ENCODE results near the gene KCNE1.
"Not testable (repeated sequence)": the region's sequence is repeated elsewhere in the genome, so short reads cannot be mapped to it uniquely, and the experiment has no call there.

Gene KCNE1

DNA sequence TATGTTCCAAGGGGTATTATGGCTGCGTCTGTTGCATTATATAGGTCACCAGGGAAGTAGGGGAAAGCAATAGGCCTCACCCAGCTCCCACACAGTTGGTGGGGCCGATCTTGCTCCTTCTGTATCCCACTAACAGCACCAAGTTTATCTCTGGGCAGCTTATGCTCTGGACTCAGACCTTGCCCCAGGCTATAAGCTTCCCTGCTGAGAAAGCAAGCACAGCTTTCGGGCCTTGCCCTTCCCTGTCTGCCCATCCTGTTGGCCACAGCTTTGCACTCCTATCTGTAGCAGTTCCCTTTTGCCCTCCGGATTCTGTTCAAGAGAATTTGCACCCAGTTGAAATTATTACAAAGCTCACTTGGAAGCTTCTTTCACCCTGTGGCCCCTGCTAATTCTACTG lies 12.9 kb downstream of the KCNE1 start:
- Histone ChIP-seq H2AFZ (ENCODE audit: low read depth, low read length) (no peak overlapping the region), H3K4me1 (ENCODE audit: insufficient read depth, low read length) (no peaks in the 10 kb centered on the region), H3K27me3 (ENCODE audit: insufficient read depth, low read length) (no peaks in the 10 kb centered on the region), H3K4me3 (ENCODE audit: low read length) (no peak overlapping the region), H3K36me3 (ENCODE audit: insufficient read depth, low read length) (no peaks in the 10 kb centered on the region), H3K9me3 (ENCODE audit: low read length) (no peaks in the 10 kb centered on the region)

DNA sequence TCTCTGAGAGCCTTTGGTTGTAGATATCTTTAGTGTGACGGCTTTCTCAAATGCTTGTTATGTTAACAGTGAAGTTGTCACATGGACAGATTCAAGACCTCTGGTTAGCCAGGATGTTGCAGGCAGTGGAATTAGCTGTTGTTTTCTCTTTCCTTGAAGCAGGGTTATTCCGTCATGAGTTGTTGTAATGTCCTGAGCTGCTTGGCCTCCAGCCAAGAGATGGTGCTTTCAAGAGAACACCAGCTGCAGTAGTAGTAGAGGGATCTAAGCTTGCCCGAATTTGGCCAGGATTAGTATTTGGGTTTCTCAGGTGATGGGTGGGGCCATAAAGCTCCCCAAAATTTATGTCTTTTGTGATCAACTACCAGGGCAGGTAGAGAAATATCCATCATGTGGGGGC lies 13.4 kb downstream of the KCNE1 start:
- no peaks in the 10 kb centered on the region for H3K36me3 ChIP-seq (ENCODE audit: insufficient read depth, low read length)
- H3K4me1 ChIP-seq (ENCODE audit: insufficient read depth, low read length): no peaks in the 10 kb centered on the region
- H3K4me3 ChIP-seq (ENCODE audit: low read length): no peak overlapping the region
- H2AFZ ChIP-seq (ENCODE audit: low read depth, low read length): no peak overlapping the region
- H3K9me3 ChIP-seq (ENCODE audit: low read length): no peaks in the 10 kb centered on the region
- no peaks in the 10 kb centered on the region for H3K27me3 ChIP-seq (ENCODE audit: insufficient read depth, low read length)

DNA sequence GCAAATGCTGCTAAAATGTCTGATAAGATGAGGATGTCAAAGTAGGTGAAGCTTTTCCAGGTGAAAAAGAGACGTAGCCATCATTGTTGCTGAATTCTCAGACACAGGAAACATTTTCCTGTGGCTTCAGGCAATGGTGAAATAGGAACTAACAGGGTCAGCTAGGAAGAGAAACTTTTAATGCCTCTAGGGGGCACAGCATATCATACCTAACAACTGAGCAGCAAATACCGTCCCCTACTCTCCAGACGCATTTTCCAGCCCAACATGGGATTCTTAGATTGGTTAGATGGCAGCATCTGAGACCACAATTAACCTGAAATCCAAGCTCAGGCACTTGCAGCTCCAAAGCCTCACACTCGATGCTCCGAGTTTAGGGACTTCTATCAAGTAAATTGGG lies 28.2 kb downstream of the KCNE1 start:
- H3K4me3 ChIP-seq (ENCODE audit: low read length); H3K36me3 ChIP-seq (ENCODE audit: insufficient read depth, low read length); H3K4me1 ChIP-seq (ENCODE audit: insufficient read depth, low read length); H3K27me3 ChIP-seq (ENCODE audit: insufficient read depth, low read length); H2AFZ ChIP-seq (ENCODE audit: low read depth, low read length); H3K9me3 ChIP-seq (ENCODE audit: low read length): not testable (repeated sequence)

DNA sequence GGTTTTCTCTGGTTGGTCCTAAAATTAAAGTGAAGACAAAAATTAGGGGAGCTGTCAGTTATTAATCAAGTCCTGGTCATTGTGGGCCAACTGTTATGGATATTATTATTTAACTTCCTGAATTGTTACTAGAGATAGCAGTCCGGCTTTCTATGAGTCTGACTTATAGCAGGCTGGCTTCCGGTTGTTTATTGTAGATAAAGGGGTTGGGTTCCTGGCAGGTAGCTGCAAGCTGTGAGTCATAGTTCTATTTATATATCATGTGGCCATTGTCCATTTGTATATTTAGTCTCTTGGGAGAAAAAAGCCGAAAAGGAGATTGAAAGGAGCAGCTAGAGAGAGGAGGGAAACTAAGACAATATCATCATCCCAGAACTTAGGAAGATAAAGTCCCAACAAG lies 28.6 kb downstream of the KCNE1 start:
- not testable (repeated sequence) for H3K36me3 ChIP-seq (ENCODE audit: insufficient read depth, low read length); H3K27me3 ChIP-seq (ENCODE audit: insufficient read depth, low read length)

DNA sequence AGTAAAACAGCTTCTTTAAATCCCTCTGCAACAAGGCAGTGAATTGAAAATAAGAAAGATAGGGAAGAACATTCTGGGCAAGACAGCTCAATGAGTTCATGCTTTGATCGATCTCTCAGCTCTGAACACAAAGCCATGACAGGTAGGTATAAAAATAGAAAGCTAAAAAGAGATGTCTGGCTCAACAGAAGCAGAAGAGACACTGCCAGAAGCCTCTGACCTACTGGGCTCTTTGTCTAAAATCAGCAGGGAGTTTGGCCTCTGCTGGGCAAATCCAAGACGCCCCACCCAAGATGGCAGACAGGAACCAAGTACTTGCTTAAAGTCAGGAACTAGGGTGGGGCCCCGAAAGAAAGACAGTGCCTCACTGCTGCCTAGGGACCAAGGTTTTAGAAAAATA lies 44.7 kb downstream of the KCNE1 start:
- not testable (repeated sequence) for H3K9me3 ChIP-seq (ENCODE audit: low read length); H3K4me1 ChIP-seq (ENCODE audit: insufficient read depth, low read length); H3K36me3 ChIP-seq (ENCODE audit: insufficient read depth, low read length); H2AFZ ChIP-seq (ENCODE audit: low read depth, low read length); H3K27me3 ChIP-seq (ENCODE audit: insufficient read depth, low read length); H3K4me3 ChIP-seq (ENCODE audit: low read length)

More for the DNA sequence above, 28.6 kb downstream of the KCNE1 start:
- not testable (repeated sequence) for H3K9me3 ChIP-seq (ENCODE audit: low read length); H3K4me1 ChIP-seq (ENCODE audit: insufficient read depth, low read length); H3K4me3 ChIP-seq (ENCODE audit: low read length); H2AFZ ChIP-seq (ENCODE audit: low read depth, low read length)

DNA sequence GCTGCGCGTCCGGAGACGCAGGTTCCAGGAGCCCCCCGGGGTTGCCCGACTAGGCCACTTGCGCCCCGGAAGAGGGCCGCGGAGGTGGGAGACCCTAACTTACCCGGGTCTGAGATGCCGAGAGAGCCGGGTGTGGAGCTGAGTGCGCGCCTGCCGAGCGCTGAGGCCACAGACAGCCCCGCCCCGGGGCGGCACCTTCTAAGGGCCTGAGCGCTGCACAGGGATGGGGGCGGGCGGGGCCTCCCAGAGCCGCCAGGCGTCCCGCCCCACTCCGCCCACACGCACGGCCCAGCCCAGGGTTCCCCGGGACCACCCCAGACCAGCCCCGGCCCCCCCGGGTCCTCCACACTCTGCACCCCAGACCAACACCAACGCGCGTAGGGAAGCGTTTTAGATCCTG lies 52.6 kb downstream of the KCNE1 start:
- not testable (repeated sequence) for H2AFZ ChIP-seq (ENCODE audit: low read depth, low read length); H3K4me3 ChIP-seq (ENCODE audit: low read length); H3K36me3 ChIP-seq (ENCODE audit: insufficient read depth, low read length); H3K27me3 ChIP-seq (ENCODE audit: insufficient read depth, low read length); H3K4me1 ChIP-seq (ENCODE audit: insufficient read depth, low read length); H3K9me3 ChIP-seq (ENCODE audit: low read length)

DNA sequence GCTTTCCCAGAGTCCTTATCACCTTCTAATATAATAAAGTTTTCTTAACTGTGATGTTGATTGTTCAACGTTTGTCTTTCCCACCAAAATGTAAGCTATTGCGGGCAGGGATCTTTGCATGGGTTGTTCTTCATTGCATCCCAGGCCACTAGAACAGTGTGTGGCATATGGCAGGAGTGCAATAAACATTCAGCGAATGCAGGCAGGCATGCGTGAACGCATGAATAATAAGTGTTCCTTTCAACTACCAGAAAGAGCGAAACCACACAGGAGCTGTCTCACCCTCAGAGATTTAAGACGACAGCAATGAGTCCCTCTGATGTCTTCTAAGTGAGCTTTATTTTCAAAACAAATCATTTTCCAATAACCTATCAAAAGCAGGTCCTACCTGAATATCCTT lies 53.7 kb downstream of the KCNE1 start:
- H3K4me1 ChIP-seq (ENCODE audit: insufficient read depth, low read length): not testable (repeated sequence)

DNA sequence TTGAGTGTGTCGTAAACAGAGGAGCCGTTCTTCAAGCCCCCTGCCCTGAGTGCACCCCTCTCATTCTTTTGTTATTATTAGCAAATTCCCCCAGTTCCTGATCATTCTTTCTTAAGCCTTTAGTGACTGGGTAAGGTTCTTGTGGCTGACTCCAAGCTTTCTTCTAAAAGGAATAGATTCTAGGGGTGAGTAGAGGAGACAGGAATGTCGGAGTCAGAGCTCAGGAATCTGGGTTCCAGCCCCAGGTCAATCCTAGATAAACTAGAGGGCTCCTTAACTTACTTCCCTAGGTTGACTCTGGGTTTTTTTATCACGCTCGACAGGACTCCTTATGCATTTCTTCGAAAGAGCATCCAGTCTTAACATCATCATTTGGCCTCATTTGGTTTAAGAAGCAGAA lies 55.8 kb downstream of the KCNE1 start:
- not testable (repeated sequence) for H3K27me3 ChIP-seq (ENCODE audit: insufficient read depth, low read length); H3K4me3 ChIP-seq (ENCODE audit: low read length); H3K9me3 ChIP-seq (ENCODE audit: low read length)

More for the DNA sequence above, 53.7 kb downstream of the KCNE1 start:
- H2AFZ ChIP-seq (ENCODE audit: low read depth, low read length); H3K36me3 ChIP-seq (ENCODE audit: insufficient read depth, low read length); H3K4me3 ChIP-seq (ENCODE audit: low read length); H3K27me3 ChIP-seq (ENCODE audit: insufficient read depth, low read length); H3K9me3 ChIP-seq (ENCODE audit: low read length): not testable (repeated sequence)

DNA sequence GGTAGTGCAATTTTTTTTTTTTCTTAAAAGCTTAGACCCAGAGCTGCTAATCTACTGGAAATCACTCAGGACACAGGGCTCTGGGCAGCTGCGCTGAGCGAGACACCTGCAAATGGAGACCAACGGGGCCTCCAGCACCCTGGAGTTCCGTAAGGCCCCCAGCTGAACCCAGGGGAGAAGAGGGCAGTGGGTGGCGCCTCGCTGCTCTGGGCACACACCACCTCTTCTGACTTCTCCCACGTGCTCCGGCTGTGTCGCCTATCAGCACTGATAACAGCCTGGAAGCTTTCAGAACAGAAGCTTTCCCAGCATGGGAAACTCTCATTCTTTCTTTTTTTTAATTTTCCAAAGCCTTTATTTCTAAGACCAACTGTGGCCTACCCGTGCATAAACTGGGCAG lies 56.4 kb downstream of the KCNE1 start:
- not testable (repeated sequence) for H3K27me3 ChIP-seq (ENCODE audit: insufficient read depth, low read length); H3K4me1 ChIP-seq (ENCODE audit: insufficient read depth, low read length); H3K4me3 ChIP-seq (ENCODE audit: low read length); H3K36me3 ChIP-seq (ENCODE audit: insufficient read depth, low read length); H3K9me3 ChIP-seq (ENCODE audit: low read length); H2AFZ ChIP-seq (ENCODE audit: low read depth, low read length)

More for the DNA sequence above, 55.8 kb downstream of the KCNE1 start:
- H2AFZ ChIP-seq (ENCODE audit: low read depth, low read length); H3K36me3 ChIP-seq (ENCODE audit: insufficient read depth, low read length); H3K4me1 ChIP-seq (ENCODE audit: insufficient read depth, low read length): not testable (repeated sequence)

DNA sequence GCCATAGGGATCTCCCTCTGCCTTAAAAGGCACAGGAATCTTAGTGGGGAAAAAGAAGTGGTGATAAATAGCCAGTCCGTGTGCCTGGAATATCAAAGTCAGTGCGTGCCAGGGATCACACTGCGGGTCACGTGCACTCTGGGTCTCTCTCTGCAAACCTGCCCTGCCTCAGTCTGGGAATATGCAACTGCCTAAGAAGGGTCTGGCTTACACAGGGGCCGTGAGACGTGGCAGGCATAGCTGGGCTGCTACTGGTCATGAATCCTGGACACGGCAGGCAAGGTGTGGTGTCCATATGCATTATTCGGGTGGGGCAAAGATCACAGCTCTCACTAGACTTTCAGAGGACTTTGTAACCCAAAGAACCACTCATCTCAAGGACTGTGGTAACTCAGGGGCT lies 65.0 kb downstream of the KCNE1 start:
- not testable (repeated sequence) for H2AFZ ChIP-seq (ENCODE audit: low read depth, low read length); H3K4me3 ChIP-seq (ENCODE audit: low read length); H3K4me1 ChIP-seq (ENCODE audit: insufficient read depth, low read length); H3K36me3 ChIP-seq (ENCODE audit: insufficient read depth, low read length); H3K9me3 ChIP-seq (ENCODE audit: low read length); H3K27me3 ChIP-seq (ENCODE audit: insufficient read depth, low read length)

DNA sequence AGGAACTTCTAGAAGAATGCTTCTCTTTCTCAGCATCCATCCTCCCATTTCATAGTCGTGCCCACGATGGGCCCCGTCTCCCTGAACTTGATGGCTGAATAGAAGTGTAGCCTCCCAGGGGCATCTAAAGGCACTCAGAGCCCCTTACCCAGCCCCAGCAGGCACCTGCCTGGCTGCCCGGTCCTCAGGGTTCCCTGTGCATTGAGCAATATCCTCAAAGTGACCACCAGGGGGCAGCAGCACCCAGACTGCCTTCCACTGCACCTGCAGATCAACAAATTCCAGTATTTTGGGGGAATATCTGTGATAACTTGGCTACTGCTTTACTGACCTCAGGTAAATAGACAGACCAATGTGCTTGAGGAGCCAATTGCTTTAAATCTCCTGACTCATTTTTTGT lies 68.5 kb downstream of the KCNE1 start:
- H3K4me1 ChIP-seq (ENCODE audit: insufficient read depth, low read length); H3K9me3 ChIP-seq (ENCODE audit: low read length): not testable (repeated sequence)

DNA sequence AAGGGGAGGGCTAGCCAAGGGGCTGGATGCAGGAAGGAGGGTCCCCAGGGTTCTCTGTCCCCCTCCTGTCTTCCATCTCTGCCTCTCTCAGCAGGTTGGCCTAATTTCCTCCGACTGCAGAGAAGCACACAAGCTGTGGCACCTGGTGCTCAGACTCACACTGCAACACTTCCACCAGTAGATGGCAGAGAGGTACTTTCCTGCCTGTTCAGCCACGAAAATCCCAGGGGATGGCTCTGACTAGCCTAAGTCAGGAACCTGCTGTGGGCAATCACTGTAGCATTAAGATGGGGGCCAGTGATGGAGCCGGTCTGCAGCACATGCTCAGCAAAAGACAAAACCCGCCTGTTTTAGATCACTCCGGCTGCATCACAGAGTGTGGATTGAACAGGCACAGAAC lies 82.3 kb downstream of the KCNE1 start:
- H3K36me3 ChIP-seq (ENCODE audit: insufficient read depth, low read length); H3K4me1 ChIP-seq (ENCODE audit: insufficient read depth, low read length); H2AFZ ChIP-seq (ENCODE audit: low read depth, low read length); H3K4me3 ChIP-seq (ENCODE audit: low read length); H3K9me3 ChIP-seq (ENCODE audit: low read length); H3K27me3 ChIP-seq (ENCODE audit: insufficient read depth, low read length): not testable (repeated sequence)

More for the DNA sequence above, 68.5 kb downstream of the KCNE1 start:
- H3K36me3 ChIP-seq (ENCODE audit: insufficient read depth, low read length); H3K27me3 ChIP-seq (ENCODE audit: insufficient read depth, low read length); H2AFZ ChIP-seq (ENCODE audit: low read depth, low read length); H3K4me3 ChIP-seq (ENCODE audit: low read length): not testable (repeated sequence)

DNA sequence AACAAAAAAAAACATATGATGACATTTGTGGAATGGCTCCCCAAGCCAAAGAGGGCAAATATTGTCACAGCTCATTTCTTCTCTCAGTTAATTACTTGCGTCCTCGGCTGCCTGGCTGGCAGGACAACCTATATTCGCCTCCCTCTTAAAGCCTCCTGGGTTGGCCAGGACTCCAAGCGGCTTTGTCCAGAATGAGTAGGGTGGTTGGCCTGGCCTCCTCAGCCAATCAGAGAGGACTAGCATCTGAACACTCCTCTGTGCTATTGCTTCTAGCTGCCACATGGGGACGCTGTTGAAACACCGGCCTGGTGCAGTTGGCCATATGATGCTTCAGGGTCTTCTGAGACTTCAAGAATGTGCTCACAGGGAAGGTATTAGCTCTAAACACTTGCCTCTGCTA lies 83.6 kb downstream of the KCNE1 start:
- not testable (repeated sequence) for H3K9me3 ChIP-seq (ENCODE audit: low read length); H3K4me3 ChIP-seq (ENCODE audit: low read length); H3K36me3 ChIP-seq (ENCODE audit: insufficient read depth, low read length); H3K27me3 ChIP-seq (ENCODE audit: insufficient read depth, low read length); H2AFZ ChIP-seq (ENCODE audit: low read depth, low read length); H3K4me1 ChIP-seq (ENCODE audit: insufficient read depth, low read length)

DNA sequence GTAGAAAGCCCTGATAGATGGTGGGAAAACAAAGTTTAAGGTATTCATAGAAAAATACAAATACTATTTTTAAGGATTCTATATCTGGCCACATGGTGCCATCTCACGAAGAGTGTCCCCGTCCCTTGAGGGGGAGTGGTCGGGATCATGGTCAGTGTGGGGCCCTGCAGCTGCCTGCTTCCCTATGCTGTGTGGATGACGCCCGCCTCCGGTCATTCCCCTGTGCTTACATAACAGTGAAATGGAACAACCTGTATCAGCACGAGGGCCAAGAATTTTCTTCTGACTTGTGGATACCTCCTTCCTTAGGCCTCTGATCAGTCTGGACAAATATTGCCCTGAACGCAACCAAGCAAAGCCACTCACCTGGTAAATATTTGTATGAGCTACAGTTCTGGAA lies 84.7 kb downstream of the KCNE1 start:
- not testable (repeated sequence) for H3K36me3 ChIP-seq (ENCODE audit: insufficient read depth, low read length); H3K4me1 ChIP-seq (ENCODE audit: insufficient read depth, low read length); H2AFZ ChIP-seq (ENCODE audit: low read depth, low read length); H3K4me3 ChIP-seq (ENCODE audit: low read length); H3K9me3 ChIP-seq (ENCODE audit: low read length); H3K27me3 ChIP-seq (ENCODE audit: insufficient read depth, low read length)

DNA sequence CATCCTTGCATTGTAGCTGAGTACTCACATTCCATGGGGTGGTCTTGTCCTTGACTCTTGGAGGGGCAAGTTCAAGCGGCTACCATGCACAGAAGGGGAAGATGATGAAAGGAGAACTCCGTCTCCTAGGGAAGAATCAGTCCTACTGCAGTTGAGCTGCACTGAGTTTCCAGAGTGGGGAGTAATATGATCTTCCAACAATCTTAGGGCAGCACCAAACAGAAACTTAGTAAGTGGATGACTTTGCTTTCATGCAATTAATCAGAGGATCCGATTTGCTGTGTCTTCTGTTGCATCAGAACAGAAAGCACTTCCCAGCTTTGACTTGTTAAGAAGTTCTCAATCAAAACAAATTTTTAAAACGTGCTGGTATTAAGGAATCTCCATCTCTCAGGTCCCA lies 88.2 kb downstream of the KCNE1 start, which contains the start of gene SMIM34:
TSS of gene SMIM34 (minus strand) at position 147 of the 400 bp plus-strand sequence. CDS start at position 35, 112 bp downstream.
- H3K36me3 ChIP-seq (ENCODE audit: insufficient read depth, low read length); H3K4me1 ChIP-seq (ENCODE audit: insufficient read depth, low read length): not testable (repeated sequence)

More for the DNA sequence above, 88.2 kb downstream of the KCNE1 start, which contains the start of gene SMIM34:
- H3K27me3 ChIP-seq (ENCODE audit: insufficient read depth, low read length); H3K4me3 ChIP-seq (ENCODE audit: low read length); H2AFZ ChIP-seq (ENCODE audit: low read depth, low read length); H3K9me3 ChIP-seq (ENCODE audit: low read length): not testable (repeated sequence)
